Measurements from ENCODE around the gene DLGAP1.

DNA sequence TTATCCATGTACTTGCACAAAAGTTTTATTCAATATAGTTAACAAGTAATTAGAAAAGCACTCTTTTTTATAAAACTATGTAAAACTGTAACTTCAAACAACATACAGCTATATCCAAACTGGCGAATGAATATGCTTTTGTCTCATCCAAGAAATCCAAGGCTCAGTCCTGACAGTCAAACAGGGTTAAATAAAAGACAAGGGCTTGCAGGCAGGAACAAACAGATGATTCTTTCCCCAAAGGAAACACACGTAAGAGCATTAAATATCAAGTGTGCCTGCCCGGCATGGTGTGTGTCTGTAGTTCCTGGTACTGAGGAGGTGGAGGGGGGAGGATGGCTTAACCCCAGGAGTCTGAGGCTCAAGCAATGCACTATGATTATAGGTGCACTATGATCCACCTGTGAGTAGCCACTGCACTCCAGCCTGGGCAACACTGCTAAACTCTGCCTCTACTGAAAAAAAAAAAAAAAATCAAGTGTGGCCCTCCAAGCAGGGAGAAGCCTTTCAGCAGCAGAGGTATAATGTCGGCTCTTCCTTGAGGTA is 171.3 kb downstream of the DLGAP1 start:
- TF ChIP-seq POLR2AphosphoS5 (IDR thresholded peaks at IDR 0.05) (no peak), POLR2A (IDR thresholded peaks at IDR 0.05) (no peak)
- TF ChIP-seq, protein P1, sequence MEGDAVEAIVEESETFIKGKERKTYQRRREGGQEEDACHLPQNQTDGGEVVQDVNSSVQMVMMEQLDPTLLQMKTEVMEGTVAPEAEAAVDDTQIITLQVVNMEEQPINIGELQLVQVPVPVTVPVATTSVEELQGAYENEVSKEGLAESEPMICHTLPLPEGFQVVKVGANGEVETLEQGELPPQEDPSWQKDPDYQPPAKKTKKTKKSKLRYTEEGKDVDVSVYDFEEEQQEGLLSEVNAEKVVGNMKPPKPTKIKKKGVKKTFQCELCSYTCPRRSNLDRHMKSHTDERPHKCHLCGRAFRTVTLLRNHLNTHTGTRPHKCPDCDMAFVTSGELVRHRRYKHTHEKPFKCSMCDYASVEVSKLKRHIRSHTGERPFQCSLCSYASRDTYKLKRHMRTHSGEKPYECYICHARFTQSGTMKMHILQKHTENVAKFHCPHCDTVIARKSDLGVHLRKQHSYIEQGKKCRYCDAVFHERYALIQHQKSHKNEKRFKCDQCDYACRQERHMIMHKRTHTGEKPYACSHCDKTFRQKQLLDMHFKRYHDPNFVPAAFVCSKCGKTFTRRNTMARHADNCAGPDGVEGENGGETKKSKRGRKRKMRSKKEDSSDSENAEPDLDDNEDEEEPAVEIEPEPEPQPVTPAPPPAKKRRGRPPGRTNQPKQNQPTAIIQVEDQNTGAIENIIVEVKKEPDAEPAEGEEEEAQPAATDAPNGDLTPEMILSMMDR (IDR thresholded peaks at IDR 0.05 in 8 of 11, conservative IDR thresholded peaks at IDR 0.05 in 3 of 11), result no peak

Data from spleen (tissue), 7 donors.